Activated T-helper 2 cell treated with anti-CD3 and anti-CD28 coated beads, Interferon-gamma antibody, Interleukin-2, Interleukin-4, amounts not matched to agents 10 μg/mL and 5 μg/mL and 100 μg/mL, durations not matched to agents 14 hours and 24 hours and 36 hours (primary cell): ENCODE results near the gene RYR3. TPM values are rescaled to one million over a fixed set of nuclear protein-coding genes. Genes with fewer than 3 reads are reported as not detected.

Source experiments
- DNase-seq: peaks from one replicate; pipeline ENCODE4 v3.0.0; 2021; ENCODE audit warnings: low spot score
- H3K27ac Mint-ChIP-seq: one replicate; pipeline ENCODE4 v1.8.0; 2021; ENCODE audit warnings: mixed read lengths
- H3K27me3 Mint-ChIP-seq: one replicate; pipeline ENCODE4 v1.8.0; 2021; ENCODE audit warnings: low read depth, mixed read lengths
- H3K36me3 Mint-ChIP-seq: one replicate; pipeline ENCODE4 v1.8.0; 2021; ENCODE audit warnings: low read depth, mixed read lengths
- H3K4me1 Mint-ChIP-seq: one replicate; pipeline ENCODE4 v1.8.0; 2021; ENCODE audit warnings: low read depth, mixed read lengths
- H3K4me3 Mint-ChIP-seq: one replicate; pipeline ENCODE4 v1.8.0; 2021; ENCODE audit warnings: low read depth, mild to moderate bottlenecking, moderate library complexity, mixed read lengths
- H3K9me3 Mint-ChIP-seq: one replicate; pipeline ENCODE4 v1.8.0; 2021; ENCODE audit warnings: mixed read lengths
- intact Hi-C: fragments of 100-400 bp; cut with micrococcal nuclease; formaldehyde crosslinking; loops from one replicate; pipeline ENCODE4 v1.15.1; 2023
- total RNA-seq: library from RNA; stranded (reverse); gene quantifications from 2 replicates; pipeline ENCODE4 v1.2.3, GENCODE V29; 2022

RYR3 gene
- total RNA-seq, 1 donor from 2014 or later, result 0.05 TPM

- no peaks in the 10 kb centered on the region for H3K36me3 Mint-ChIP-seq
- H3K27me3 Mint-ChIP-seq, result no peaks in the 10 kb centered on the region
- no peaks in the 10 kb centered on the region for H3K4me1 Mint-ChIP-seq
- DNase-seq, result no peak
- intact Hi-C loops, result no loop called here
- H3K27ac Mint-ChIP-seq, result no peak overlapping the region
- no peak overlapping the region for H3K4me3 Mint-ChIP-seq
- H3K9me3 Mint-ChIP-seq, result no peaks in the 10 kb centered on the region
These were observed 205.8 kb downstream of the RYR3 start for GRCh38 chr15:33516563-33516962.

GRCh38 chr15:33517944-33518343, 207.2 kb downstream of the RYR3 start:
- no peaks in the 10 kb centered on the region for H3K36me3 Mint-ChIP-seq
- DNase-seq, result no peak
- no peak overlapping the region for H3K4me3 Mint-ChIP-seq
- no peak overlapping the region for H3K27ac Mint-ChIP-seq
- H3K4me1 Mint-ChIP-seq, result no peaks in the 10 kb centered on the region
- no peaks in the 10 kb centered on the region for H3K9me3 Mint-ChIP-seq
- intact Hi-C loops, result no loop called here
- no peaks in the 10 kb centered on the region for H3K27me3 Mint-ChIP-seq

- Mint-ChIP-seq H3K27me3 (no peaks in the 10 kb centered on the region), H3K4me3 (no peak overlapping the region), H3K27ac (no peak overlapping the region), H3K36me3 (no peaks in the 10 kb centered on the region), H3K9me3 (no peaks in the 10 kb centered on the region), H3K4me1 (no peaks in the 10 kb centered on the region)
- intact Hi-C loops, result no loop called here
- DNase-seq, result no peak
These were observed 207.7 kb downstream of the RYR3 start for GRCh38 chr15:33518421-33518820.

- intact Hi-C loops, result no loop called here
- H3K9me3 Mint-ChIP-seq, result no peaks in the 10 kb centered on the region
- H3K27me3 Mint-ChIP-seq, result no peaks in the 10 kb centered on the region
- H3K4me3 Mint-ChIP-seq, result no peak overlapping the region
- no peaks in the 10 kb centered on the region for H3K36me3 Mint-ChIP-seq
- H3K4me1 Mint-ChIP-seq, result no peaks in the 10 kb centered on the region
- no peak for DNase-seq
- no peak overlapping the region for H3K27ac Mint-ChIP-seq
These were observed 213.5 kb downstream of the RYR3 start for GRCh38 chr15:33524274-33524673.

- Mint-ChIP-seq H3K27ac (no peak overlapping the region), H3K9me3 (no peaks in the 10 kb centered on the region), H3K36me3 (no peaks in the 10 kb centered on the region), H3K27me3 (no peaks in the 10 kb centered on the region), H3K4me1 (no peaks in the 10 kb centered on the region), H3K4me3 (no peak overlapping the region)
- DNase-seq, result no peak
- intact Hi-C loops, result no loop called here
These were observed 215.8 kb downstream of the RYR3 start for GRCh38 chr15:33526532-33526931.

GRCh38 chr15:33533197-33533596, 222.4 kb downstream of the RYR3 start:
- no peak for DNase-seq
- no peaks in the 10 kb centered on the region for H3K4me1 Mint-ChIP-seq
- H3K27me3 Mint-ChIP-seq, result no peaks in the 10 kb centered on the region
- H3K36me3 Mint-ChIP-seq, result no peaks in the 10 kb centered on the region
- no peaks in the 10 kb centered on the region for H3K9me3 Mint-ChIP-seq
- intact Hi-C loops, result no loop called here
- no peak overlapping the region for H3K4me3 Mint-ChIP-seq
- H3K27ac Mint-ChIP-seq, result no peak overlapping the region

- Mint-ChIP-seq H3K27me3 (no peaks in the 10 kb centered on the region), H3K9me3 (no peaks in the 10 kb centered on the region), H3K4me1 (no peaks in the 10 kb centered on the region), H3K36me3 (no peaks in the 10 kb centered on the region), H3K4me3 (no peak overlapping the region), H3K27ac (no peak overlapping the region)
- DNase-seq, result no peak
- intact Hi-C loops, result no loop called here
These were observed 223.9 kb downstream of the RYR3 start for GRCh38 chr15:33534642-33535041.

- H3K27ac Mint-ChIP-seq, result no peak overlapping the region
- H3K36me3 Mint-ChIP-seq, result no peaks in the 10 kb centered on the region
- H3K27me3 Mint-ChIP-seq, result no peaks in the 10 kb centered on the region
- H3K4me1 Mint-ChIP-seq, result no peaks in the 10 kb centered on the region
- no peak overlapping the region for H3K4me3 Mint-ChIP-seq
- DNase-seq, result no peak
- intact Hi-C loops, result no loop called here
- H3K9me3 Mint-ChIP-seq, result no peaks in the 10 kb centered on the region
These were observed 224.4 kb downstream of the RYR3 start for GRCh38 chr15:33535135-33535534.

GRCh38 chr15:33539825-33540573, 229.2 kb downstream of the RYR3 start:
- intact Hi-C loops, result no loop called here
- no peak for DNase-seq
- Mint-ChIP-seq H3K36me3 (no peaks in the 10 kb centered on the region), H3K4me3 (no peak overlapping the region), H3K9me3 (no peaks in the 10 kb centered on the region), H3K4me1 (no peaks in the 10 kb centered on the region), H3K27me3 (no peaks in the 10 kb centered on the region), H3K27ac (no peak overlapping the region)

GRCh38 chr15:33543957-33544356, 233.2 kb downstream of the RYR3 start:
- no peaks in the 10 kb centered on the region for H3K9me3 Mint-ChIP-seq
- no peaks in the 10 kb centered on the region for H3K27me3 Mint-ChIP-seq
- intact Hi-C loops, result no loop called here
- H3K4me1 Mint-ChIP-seq, result no peaks in the 10 kb centered on the region
- H3K27ac Mint-ChIP-seq, result no peak overlapping the region
- H3K36me3 Mint-ChIP-seq, result no peaks in the 10 kb centered on the region
- no peak for DNase-seq
- no peak overlapping the region for H3K4me3 Mint-ChIP-seq

- H3K9me3 Mint-ChIP-seq, result no peaks in the 10 kb centered on the region
- H3K4me3 Mint-ChIP-seq, result no peak overlapping the region
- H3K4me1 Mint-ChIP-seq, result no peaks in the 10 kb centered on the region
- H3K27me3 Mint-ChIP-seq, result no peaks in the 10 kb centered on the region
- intact Hi-C loops, result no loop called here
- DNase-seq, result no peak
- no peak overlapping the region for H3K27ac Mint-ChIP-seq
- no peaks in the 10 kb centered on the region for H3K36me3 Mint-ChIP-seq
These were observed 235.1 kb downstream of the RYR3 start for GRCh38 chr15:33545866-33546265.

GRCh38 chr15:33547876-33548275, 237.1 kb downstream of the RYR3 start:
- DNase-seq, result no peak
- H3K4me3 Mint-ChIP-seq, result no peak overlapping the region
- H3K4me1 Mint-ChIP-seq, result no peaks in the 10 kb centered on the region
- intact Hi-C loops, result no loop called here
- no peaks in the 10 kb centered on the region for H3K9me3 Mint-ChIP-seq
- H3K27me3 Mint-ChIP-seq, result no peaks in the 10 kb centered on the region
- no peaks in the 10 kb centered on the region for H3K36me3 Mint-ChIP-seq
- H3K27ac Mint-ChIP-seq, result no peak overlapping the region

- Mint-ChIP-seq H3K27ac (no peak overlapping the region), H3K4me3 (no peak overlapping the region), H3K36me3 (no peaks in the 10 kb centered on the region), H3K9me3 (no peaks in the 10 kb centered on the region), H3K27me3 (no peaks in the 10 kb centered on the region), H3K4me1 (no peaks in the 10 kb centered on the region)
- DNase-seq, result no peak
- intact Hi-C loops, result no loop called here
These were observed 241.1 kb downstream of the RYR3 start for GRCh38 chr15:33551860-33552259.

GRCh38 chr15:33553157-33553556, 242.4 kb downstream of the RYR3 start:
- Mint-ChIP-seq H3K4me3 (no peak overlapping the region), H3K27me3 (no peaks in the 10 kb centered on the region), H3K36me3 (no peaks in the 10 kb centered on the region), H3K4me1 (no peaks in the 10 kb centered on the region), H3K27ac (no peak overlapping the region), H3K9me3 (no peaks in the 10 kb centered on the region)
- intact Hi-C loops, result no loop called here
- DNase-seq, result no peak
